Measurements from ENCODE around the gene SCG5. TPM values are rescaled to one million over a fixed set of nuclear protein-coding genes. Genes with fewer than 3 reads are reported as not detected.

SCG5 gene
- total RNA-seq, 1 donor from 2014 or later = 2.6 TPM

DNA sequence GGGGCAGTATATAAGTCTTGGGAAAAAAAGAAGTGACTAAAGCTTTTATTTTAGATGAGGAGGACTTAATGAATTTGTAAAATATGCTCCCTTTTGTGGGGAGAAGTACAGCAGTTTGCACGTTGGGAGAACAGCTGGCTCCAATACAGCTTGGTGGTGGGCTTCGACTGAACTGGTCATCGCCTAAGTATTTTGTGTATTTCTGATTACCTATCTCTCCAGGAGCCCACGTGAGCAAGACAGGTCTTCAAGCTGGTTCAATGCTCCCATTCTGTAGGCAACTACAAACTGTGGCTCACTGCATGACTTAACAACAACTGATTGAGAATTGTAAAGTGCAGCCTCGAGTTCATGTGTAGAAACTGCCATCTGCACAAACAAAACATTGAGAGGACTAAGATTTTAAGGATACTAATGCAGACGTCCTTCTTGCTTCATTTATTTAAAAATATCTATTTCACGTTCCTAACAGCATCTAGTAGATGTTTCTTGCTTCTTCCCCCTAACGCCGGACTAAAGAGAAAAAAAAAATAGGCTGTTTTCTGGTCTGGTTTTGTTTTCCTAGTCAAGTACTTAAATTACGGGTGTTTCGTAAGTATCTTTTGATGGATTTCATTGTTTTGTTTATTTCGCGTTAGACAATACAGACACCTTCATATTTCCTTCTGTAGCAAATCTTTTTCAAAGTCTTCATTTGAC lies 74.9 kb downstream of the SCG5 start:
- H3K27me3 Mint-ChIP-seq (ENCODE audit: low read depth) = no peaks in the 10 kb centered on the region
- no peak overlapping the region for H3K4me3 Mint-ChIP-seq (ENCODE audit: unreplicated experiment)
- TF ChIP-seq, protein P1, sequence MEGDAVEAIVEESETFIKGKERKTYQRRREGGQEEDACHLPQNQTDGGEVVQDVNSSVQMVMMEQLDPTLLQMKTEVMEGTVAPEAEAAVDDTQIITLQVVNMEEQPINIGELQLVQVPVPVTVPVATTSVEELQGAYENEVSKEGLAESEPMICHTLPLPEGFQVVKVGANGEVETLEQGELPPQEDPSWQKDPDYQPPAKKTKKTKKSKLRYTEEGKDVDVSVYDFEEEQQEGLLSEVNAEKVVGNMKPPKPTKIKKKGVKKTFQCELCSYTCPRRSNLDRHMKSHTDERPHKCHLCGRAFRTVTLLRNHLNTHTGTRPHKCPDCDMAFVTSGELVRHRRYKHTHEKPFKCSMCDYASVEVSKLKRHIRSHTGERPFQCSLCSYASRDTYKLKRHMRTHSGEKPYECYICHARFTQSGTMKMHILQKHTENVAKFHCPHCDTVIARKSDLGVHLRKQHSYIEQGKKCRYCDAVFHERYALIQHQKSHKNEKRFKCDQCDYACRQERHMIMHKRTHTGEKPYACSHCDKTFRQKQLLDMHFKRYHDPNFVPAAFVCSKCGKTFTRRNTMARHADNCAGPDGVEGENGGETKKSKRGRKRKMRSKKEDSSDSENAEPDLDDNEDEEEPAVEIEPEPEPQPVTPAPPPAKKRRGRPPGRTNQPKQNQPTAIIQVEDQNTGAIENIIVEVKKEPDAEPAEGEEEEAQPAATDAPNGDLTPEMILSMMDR (IDR thresholded peaks at IDR 0.05) = no peak
- no peaks in the 10 kb centered on the region for H3K36me3 Mint-ChIP-seq (ENCODE audit: low read depth)
- no peaks in the 10 kb centered on the region for H3K9me3 Mint-ChIP-seq (ENCODE audit: low read depth)
- H3K4me1 Mint-ChIP-seq (ENCODE audit: low read depth) = peaks cover 30% of the 10 kb centered on the region
- no peak overlapping the region for H3K27ac Mint-ChIP-seq (ENCODE audit: unreplicated experiment)
- no peak for DNase-seq (ENCODE audit: low spot score)

DNA sequence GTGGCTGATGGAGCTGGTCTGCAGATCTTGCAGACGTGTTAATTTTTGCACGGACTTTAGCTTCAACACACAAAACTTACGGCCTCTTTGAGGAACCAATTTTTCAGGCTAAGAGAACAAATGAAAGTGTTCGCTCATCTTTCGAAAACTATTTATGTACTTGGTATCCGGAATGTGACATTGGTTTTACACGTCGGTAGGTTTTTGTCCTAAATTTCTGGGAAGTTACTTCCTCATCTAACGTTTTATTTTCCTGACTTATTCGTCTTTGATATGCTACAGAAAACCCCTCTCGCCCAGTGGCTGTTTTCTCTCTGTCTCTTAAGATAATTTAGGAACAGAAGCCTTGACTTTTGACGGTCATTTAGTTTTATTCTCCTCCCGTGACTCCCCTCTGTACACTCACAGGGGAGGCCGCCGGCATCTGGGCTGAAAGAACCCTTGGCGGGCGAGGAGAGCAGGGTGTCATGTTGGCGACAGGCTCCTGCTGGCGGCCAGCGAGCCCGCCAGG lies 75.5 kb downstream of the SCG5 start:
- Mint-ChIP-seq H3K27ac (ENCODE audit: unreplicated experiment) (peak overlapping the region; percentile 73), H3K9me3 (ENCODE audit: low read depth) (no peaks in the 10 kb centered on the region), H3K36me3 (ENCODE audit: low read depth) (no peaks in the 10 kb centered on the region), H3K27me3 (ENCODE audit: low read depth) (no peaks in the 10 kb centered on the region), H3K4me1 (ENCODE audit: low read depth) (peaks cover 36% of the 10 kb centered on the region), H3K4me3 (ENCODE audit: unreplicated experiment) (peak overlapping the region; percentile 82)
- TF ChIP-seq, protein P1 (IDR thresholded peaks at IDR 0.05) = no peak
- no peak for DNase-seq (ENCODE audit: low spot score)

DNA sequence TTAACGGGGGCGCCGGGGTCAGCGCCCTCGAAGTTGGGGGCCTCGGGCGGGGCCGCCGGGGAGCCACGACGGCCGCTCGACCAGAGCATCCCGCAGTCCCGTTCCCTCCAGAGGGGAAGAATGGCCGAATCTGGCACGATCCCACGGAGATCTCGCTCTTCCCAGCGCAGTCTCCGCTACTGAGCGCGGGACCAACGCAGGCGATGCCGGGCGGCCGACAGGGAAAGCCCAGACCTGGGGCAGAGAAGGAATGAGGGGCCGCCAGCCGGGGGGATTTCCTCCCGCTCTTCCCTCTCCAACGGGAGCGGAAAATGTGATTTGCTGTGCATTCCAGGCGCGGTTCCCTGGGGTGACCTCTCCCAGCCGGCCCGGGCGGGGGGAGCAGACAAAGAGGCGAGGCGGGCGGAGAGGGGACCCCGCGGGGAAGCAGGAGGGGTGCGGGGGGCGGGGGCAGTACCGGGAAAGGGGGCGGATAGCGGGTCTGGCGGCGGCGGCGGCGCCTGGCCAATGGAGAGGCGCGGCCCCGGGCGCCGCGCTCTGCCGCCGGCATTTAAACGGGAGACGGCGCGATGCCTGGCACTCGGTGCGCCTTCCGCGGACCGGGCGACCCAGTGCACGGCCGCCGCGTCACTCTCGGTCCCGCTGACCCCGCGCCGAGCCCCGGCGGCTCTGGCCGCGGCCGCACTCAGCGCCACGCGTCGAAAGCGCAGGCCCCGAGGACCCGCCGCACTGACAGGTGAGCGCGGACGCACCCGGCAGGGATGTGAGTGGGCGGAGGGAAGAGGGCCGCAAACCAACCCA lies 76.1 kb downstream of the SCG5 start, which contains the start of gene GREM1:
Gene GREM1 (plus strand): TSS at position 579 of the 801 bp plus-strand sequence. CDS start 12,687 bp downstream, outside the sequence.
- Mint-ChIP-seq H3K4me3 (ENCODE audit: unreplicated experiment) (peak within 1 kb of the TSS; percentile 86), H3K27ac (ENCODE audit: unreplicated experiment) (peak within 1 kb of the TSS; percentile 90), H3K27me3 (ENCODE audit: low read depth) (no peaks in the 10 kb centered on the region), H3K9me3 (ENCODE audit: low read depth) (no peaks in the 10 kb centered on the region), H3K36me3 (ENCODE audit: low read depth) (no peaks in the 10 kb centered on the region), H3K4me1 (ENCODE audit: low read depth) (peaks cover 43% of the 10 kb centered on the region)
- no peak for DNase-seq (ENCODE audit: low spot score)
- TF ChIP-seq, protein P1 (IDR thresholded peaks at IDR 0.05) = peak; percentile 5

DNA sequence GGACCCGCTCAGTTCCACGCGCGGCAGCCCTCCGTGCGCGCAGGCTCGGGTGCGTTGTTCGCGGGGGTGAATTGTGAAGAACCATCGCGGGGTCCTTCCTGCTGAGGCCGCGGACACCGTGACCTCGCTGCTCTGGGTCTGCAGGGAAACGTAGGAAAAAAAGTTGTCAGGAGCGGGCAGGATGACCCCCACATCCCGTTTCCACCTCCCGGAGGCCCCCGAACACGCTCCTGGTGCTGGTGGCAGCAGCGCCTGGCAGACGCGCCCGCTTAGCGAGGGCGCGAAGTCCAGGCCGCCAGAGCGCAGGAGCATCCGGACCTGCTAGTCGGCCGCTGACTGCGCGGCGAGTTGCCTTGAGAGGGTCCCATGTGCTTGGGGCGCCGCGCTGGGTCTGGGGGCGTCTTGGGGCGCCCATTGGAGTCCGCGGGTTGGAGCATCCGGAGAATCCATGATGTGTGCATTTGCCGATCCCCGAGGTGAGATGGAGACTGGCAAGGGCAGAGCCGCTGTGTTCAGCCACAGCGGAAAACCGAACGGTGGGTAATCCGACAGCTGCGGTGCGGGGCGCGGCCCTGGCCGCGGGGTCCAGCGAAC lies 76.8 kb downstream of the SCG5 start:
- no peaks in the 10 kb centered on the region for H3K9me3 Mint-ChIP-seq (ENCODE audit: low read depth)
- H3K27ac Mint-ChIP-seq (ENCODE audit: unreplicated experiment) = peak overlapping the region; percentile 82
- no peak for DNase-seq (ENCODE audit: low spot score)
- H3K27me3 Mint-ChIP-seq (ENCODE audit: low read depth) = no peaks in the 10 kb centered on the region
- H3K36me3 Mint-ChIP-seq (ENCODE audit: low read depth) = peaks cover 2% of the 10 kb centered on the region
- H3K4me1 Mint-ChIP-seq (ENCODE audit: low read depth) = peaks cover 48% of the 10 kb centered on the region
- TF ChIP-seq, protein P1 (IDR thresholded peaks at IDR 0.05) = no peak
- peak overlapping the region; percentile 86 for H3K4me3 Mint-ChIP-seq (ENCODE audit: unreplicated experiment)

All from chondrocyte (in vitro differentiated cells).